ENCODE results near the gene OOSP3. TPM values are rescaled to one million over a fixed set of nuclear protein-coding genes. Genes with fewer than 3 reads are reported as not detected.

The OOSP3 gene
- total RNA-seq, 1 donor: not detected

DNA sequence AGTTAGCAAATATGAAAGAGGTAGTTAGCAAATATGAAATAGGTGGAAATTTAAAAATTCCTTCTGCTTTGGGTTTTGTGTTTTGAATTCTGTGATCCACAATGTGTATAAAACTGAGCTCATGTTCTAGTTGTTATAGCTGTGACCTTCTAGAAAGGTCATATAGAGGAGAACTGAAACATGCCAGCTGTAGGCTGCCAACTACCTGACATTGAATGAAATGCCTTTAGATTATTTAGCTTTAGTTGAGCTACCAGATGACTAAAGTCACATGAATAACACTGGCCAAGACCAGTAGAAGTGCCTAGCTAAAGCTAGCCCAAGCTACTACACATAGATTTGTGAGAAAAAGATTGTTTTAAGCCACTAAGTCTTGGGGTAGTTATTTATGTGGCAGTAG is 6.5 kb upstream of the OOSP3 start:
- no peaks in the 10 kb centered on the region for H3K36me3 ChIP-seq (ENCODE audit: insufficient read depth, low read length)
- no peak overlapping the region for H3K27ac ChIP-seq (ENCODE audit: low read depth, low read length)
- H3K79me2 ChIP-seq (ENCODE audit: insufficient read depth, low read length): no peaks in the 10 kb centered on the region
- no peak overlapping the region for H3K4me3 ChIP-seq (ENCODE audit: insufficient read depth, low read length)
- no peaks in the 10 kb centered on the region for H3K4me1 ChIP-seq (ENCODE audit: insufficient read depth, low read length)
- H4K20me1 ChIP-seq (ENCODE audit: insufficient read depth, low read length): no peaks in the 10 kb centered on the region
- TF ChIP-seq, protein P1, sequence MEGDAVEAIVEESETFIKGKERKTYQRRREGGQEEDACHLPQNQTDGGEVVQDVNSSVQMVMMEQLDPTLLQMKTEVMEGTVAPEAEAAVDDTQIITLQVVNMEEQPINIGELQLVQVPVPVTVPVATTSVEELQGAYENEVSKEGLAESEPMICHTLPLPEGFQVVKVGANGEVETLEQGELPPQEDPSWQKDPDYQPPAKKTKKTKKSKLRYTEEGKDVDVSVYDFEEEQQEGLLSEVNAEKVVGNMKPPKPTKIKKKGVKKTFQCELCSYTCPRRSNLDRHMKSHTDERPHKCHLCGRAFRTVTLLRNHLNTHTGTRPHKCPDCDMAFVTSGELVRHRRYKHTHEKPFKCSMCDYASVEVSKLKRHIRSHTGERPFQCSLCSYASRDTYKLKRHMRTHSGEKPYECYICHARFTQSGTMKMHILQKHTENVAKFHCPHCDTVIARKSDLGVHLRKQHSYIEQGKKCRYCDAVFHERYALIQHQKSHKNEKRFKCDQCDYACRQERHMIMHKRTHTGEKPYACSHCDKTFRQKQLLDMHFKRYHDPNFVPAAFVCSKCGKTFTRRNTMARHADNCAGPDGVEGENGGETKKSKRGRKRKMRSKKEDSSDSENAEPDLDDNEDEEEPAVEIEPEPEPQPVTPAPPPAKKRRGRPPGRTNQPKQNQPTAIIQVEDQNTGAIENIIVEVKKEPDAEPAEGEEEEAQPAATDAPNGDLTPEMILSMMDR (IDR thresholded peaks at IDR 0.05; ENCODE audit: extremely low read depth, low read depth, low read length): no peak
- DNase-seq (ENCODE audit: insufficient read length, low spot score, missing footprints): no peak
- H3K27me3 ChIP-seq (ENCODE audit: insufficient read depth, low read length): no peaks in the 10 kb centered on the region
- H2AFZ ChIP-seq (ENCODE audit: low read length): no peak overlapping the region
- no peaks in the 10 kb centered on the region for H3K9me3 ChIP-seq (ENCODE audit: low read depth, low read length)
- H3K4me2 ChIP-seq (ENCODE audit: insufficient read depth, low read length): no peak overlapping the region

DNA sequence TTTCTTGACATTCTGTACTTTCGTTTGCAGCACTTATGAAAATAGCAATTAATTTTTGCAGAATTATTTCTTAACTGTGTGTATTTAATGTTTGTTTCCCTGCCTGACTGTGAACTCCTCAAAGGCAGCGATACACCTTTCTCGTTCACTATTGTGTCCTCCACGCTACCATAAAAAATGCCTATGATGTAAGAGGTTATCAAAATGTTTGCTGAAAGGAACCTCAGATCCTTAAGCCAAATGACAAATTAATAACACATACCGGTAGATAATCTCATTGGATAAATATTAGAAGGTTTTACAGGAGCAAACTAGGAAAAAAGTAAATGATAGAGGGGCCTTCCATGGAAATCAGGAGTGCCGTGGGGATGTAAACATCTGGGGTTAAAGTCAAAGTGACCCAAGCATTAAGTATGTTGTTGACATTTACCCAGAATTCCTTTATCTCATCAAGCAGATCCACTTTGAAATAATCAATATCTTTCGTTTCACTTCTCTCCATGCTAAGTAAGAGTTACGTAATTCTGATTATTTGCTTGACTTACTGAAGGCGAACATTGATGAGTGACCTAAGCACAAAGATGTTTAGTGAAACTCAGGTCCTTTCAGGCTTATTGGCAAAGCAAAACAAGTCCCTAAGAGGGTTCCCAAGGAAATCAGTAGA is 2.6 kb upstream of the OOSP3 start:
- no peak overlapping the region for H3K4me3 ChIP-seq (ENCODE audit: insufficient read depth, low read length)
- TF ChIP-seq, protein P1 (IDR thresholded peaks at IDR 0.05; ENCODE audit: extremely low read depth, low read depth, low read length): no peak
- no peaks in the 10 kb centered on the region for H3K27me3 ChIP-seq (ENCODE audit: insufficient read depth, low read length)
- H4K20me1 ChIP-seq (ENCODE audit: insufficient read depth, low read length): no peaks in the 10 kb centered on the region
- DNase-seq (ENCODE audit: insufficient read length, low spot score, missing footprints): no peak
- no peak overlapping the region for H2AFZ ChIP-seq (ENCODE audit: low read length)
- no peaks in the 10 kb centered on the region for H3K36me3 ChIP-seq (ENCODE audit: insufficient read depth, low read length)
- H3K4me2 ChIP-seq (ENCODE audit: insufficient read depth, low read length): no peak overlapping the region
- no peaks in the 10 kb centered on the region for H3K79me2 ChIP-seq (ENCODE audit: insufficient read depth, low read length)
- H3K9me3 ChIP-seq (ENCODE audit: low read depth, low read length): no peaks in the 10 kb centered on the region
- H3K4me1 ChIP-seq (ENCODE audit: insufficient read depth, low read length): no peaks in the 10 kb centered on the region
- H3K27ac ChIP-seq (ENCODE audit: low read depth, low read length): no peak overlapping the region

DNA sequence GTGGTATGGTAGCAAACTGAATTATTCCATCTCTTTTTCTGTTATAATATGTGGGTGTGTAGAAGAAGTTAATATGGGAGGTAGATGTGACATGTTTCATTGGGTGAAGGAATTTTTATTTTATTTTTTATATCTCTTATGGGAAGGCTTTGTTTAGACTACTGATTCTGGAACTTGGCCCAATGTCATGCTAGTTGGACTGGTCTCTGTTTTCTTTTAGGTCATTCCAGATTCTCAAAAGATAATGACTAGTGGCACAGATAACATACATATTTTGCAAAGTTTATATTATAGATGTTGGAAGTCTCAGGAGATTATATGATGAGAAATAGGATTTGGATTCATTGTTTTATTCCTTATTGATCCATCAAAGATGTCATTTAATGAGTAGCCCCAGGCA is 1.3 kb upstream of the OOSP3 start:
- no peak overlapping the region for H3K4me3 ChIP-seq (ENCODE audit: insufficient read depth, low read length)
- no peak overlapping the region for H3K4me2 ChIP-seq (ENCODE audit: insufficient read depth, low read length)
- TF ChIP-seq, protein P1 (IDR thresholded peaks at IDR 0.05; ENCODE audit: extremely low read depth, low read depth, low read length): no peak
- H2AFZ ChIP-seq (ENCODE audit: low read length): no peak overlapping the region
- DNase-seq (ENCODE audit: insufficient read length, low spot score, missing footprints): no peak
- H3K27ac ChIP-seq (ENCODE audit: low read depth, low read length): no peak overlapping the region
- no peaks in the 10 kb centered on the region for H3K4me1 ChIP-seq (ENCODE audit: insufficient read depth, low read length)
- H3K27me3 ChIP-seq (ENCODE audit: insufficient read depth, low read length): no peaks in the 10 kb centered on the region
- H3K36me3 ChIP-seq (ENCODE audit: insufficient read depth, low read length): no peaks in the 10 kb centered on the region
- no peaks in the 10 kb centered on the region for H3K9me3 ChIP-seq (ENCODE audit: low read depth, low read length)
- H3K79me2 ChIP-seq (ENCODE audit: insufficient read depth, low read length): no peaks in the 10 kb centered on the region
- no peaks in the 10 kb centered on the region for H4K20me1 ChIP-seq (ENCODE audit: insufficient read depth, low read length)

DNA sequence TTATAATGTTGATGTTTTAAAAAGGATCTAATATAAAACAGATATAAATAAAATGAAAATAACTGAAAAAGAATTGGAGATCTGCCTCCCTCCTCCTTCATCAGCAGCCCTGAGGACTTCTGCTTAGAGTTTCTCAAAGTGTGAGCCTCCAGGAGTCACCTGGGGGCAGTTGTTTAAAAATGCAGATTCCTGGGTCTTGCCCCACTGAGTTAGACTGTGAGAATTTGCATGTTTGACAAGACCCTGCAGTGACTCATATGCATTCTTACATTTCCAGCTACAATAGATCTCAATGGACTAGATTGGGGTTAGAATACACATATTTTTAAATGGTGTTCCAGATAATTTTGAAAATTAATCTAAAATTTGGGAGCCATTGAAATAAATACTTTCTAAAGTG is 798 bp upstream of the OOSP3 start:
- H2AFZ ChIP-seq (ENCODE audit: low read length): no peak overlapping the region
- H3K9me3 ChIP-seq (ENCODE audit: low read depth, low read length): no peaks in the 10 kb centered on the region
- no peak for DNase-seq (ENCODE audit: insufficient read length, low spot score, missing footprints)
- H3K36me3 ChIP-seq (ENCODE audit: insufficient read depth, low read length): no peaks in the 10 kb centered on the region
- no peaks in the 10 kb centered on the region for H3K27me3 ChIP-seq (ENCODE audit: insufficient read depth, low read length)
- no peak overlapping the region for H3K4me2 ChIP-seq (ENCODE audit: insufficient read depth, low read length)
- H3K4me1 ChIP-seq (ENCODE audit: insufficient read depth, low read length): no peaks in the 10 kb centered on the region
- TF ChIP-seq, protein P1 (IDR thresholded peaks at IDR 0.05; ENCODE audit: extremely low read depth, low read depth, low read length): no peak
- H3K4me3 ChIP-seq (ENCODE audit: insufficient read depth, low read length): no peak overlapping the region
- no peaks in the 10 kb centered on the region for H3K79me2 ChIP-seq (ENCODE audit: insufficient read depth, low read length)
- no peak overlapping the region for H3K27ac ChIP-seq (ENCODE audit: low read depth, low read length)
- H4K20me1 ChIP-seq (ENCODE audit: insufficient read depth, low read length): no peaks in the 10 kb centered on the region
